Central memory CD8-positive, alpha-beta T cell (primary cell): ENCODE results near the gene GPR35.

Experiments
- ATAC-seq: fragments of 150-1000 bp; cut with Tn5 transposase; replicated peaks from 2 replicates; pipeline ENCODE4 v1.10.0; 2022; ENCODE audit warnings: mild to moderate bottlenecking, moderate FRiP score, moderate number of reproducible peaks; ENCODE audit not compliant: poor library complexity, severe bottlenecking; ENCODE audit errors: extremely low read depth
- DNase-seq, 2 donors: peaks; one replicate each; pipeline ENCODE4 v3.0.0; 2021; ENCODE audit warnings: low spot score in 2 of 2
- H3K27ac Mint-ChIP-seq: one replicate; pipeline ENCODE4 v1.8.0; 2022; ENCODE audit warnings: low read depth, mild to moderate bottlenecking, moderate library complexity, mixed read lengths
- H3K27me3 Mint-ChIP-seq: one replicate; pipeline ENCODE4 v1.8.0; 2022; ENCODE audit warnings: mixed read lengths
- H3K36me3 Mint-ChIP-seq: one replicate; pipeline ENCODE4 v1.8.0; 2022; ENCODE audit warnings: mild to moderate bottlenecking, moderate library complexity, mixed read lengths; ENCODE audit not compliant: insufficient read depth
- H3K4me1 Mint-ChIP-seq: one replicate; pipeline ENCODE4 v1.8.0; 2022; ENCODE audit warnings: mixed read lengths
- H3K4me3 Mint-ChIP-seq: one replicate; pipeline ENCODE4 v1.8.0; 2022; ENCODE audit warnings: mild to moderate bottlenecking, moderate library complexity, mixed read lengths
- H3K9me3 Mint-ChIP-seq: one replicate; pipeline ENCODE4 v1.8.0; 2022; ENCODE audit warnings: mixed read lengths

GPR35 gene, protein sequence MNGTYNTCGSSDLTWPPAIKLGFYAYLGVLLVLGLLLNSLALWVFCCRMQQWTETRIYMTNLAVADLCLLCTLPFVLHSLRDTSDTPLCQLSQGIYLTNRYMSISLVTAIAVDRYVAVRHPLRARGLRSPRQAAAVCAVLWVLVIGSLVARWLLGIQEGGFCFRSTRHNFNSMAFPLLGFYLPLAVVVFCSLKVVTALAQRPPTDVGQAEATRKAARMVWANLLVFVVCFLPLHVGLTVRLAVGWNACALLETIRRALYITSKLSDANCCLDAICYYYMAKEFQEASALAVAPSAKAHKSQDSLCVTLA

GRCh38 chr2:240624950-240625621, at the start of gene GPR35:
GPR35 (plus strand) TSS chr2:240625480; CDS start chr2:240629953, 4,473 bp downstream.
- Mint-ChIP-seq H3K9me3 (no peaks in the 10 kb centered on the region), H3K27me3 (no peaks in the 10 kb centered on the region), H3K4me3 (peak within 1 kb of the TSS; percentile 73), H3K4me1 (peaks cover 52% of the 10 kb centered on the region), H3K36me3 (peaks cover 9% of the 10 kb centered on the region), H3K27ac (peak within 1 kb of the TSS; percentile 94)
- peak; percentile 77 for ATAC-seq
- DNase-seq, result peak; percentile 63 to 89

- DNase-seq (no peak), ATAC-seq (no peak)
- Mint-ChIP-seq H3K4me1 (peaks cover 37% of the 10 kb centered on the region), H3K4me3 (no peak overlapping the region), H3K27ac (no peak overlapping the region), H3K9me3 (no peaks in the 10 kb centered on the region), H3K27me3 (no peaks in the 10 kb centered on the region), H3K36me3 (peaks cover 15% of the 10 kb centered on the region)
Observed at GRCh38 chr2:240576036-240576435, 49.2 kb upstream of the GPR35 start.

- no peak overlapping the region for H3K27ac Mint-ChIP-seq
- peaks cover 12% of the 10 kb centered on the region for H3K36me3 Mint-ChIP-seq
- ATAC-seq, result no peak
- no peak overlapping the region for H3K4me3 Mint-ChIP-seq
- DNase-seq, result no peak
- peaks cover 34% of the 10 kb centered on the region for H3K4me1 Mint-ChIP-seq
- no peaks in the 10 kb centered on the region for H3K9me3 Mint-ChIP-seq
- no peaks in the 10 kb centered on the region for H3K27me3 Mint-ChIP-seq
Observed at GRCh38 chr2:240576436-240577205, 48.7 kb upstream of the GPR35 start.

GRCh38 chr2:240577281-240578109, 47.8 kb upstream of the GPR35 start:
- DNase-seq, result no peak
- H3K27ac Mint-ChIP-seq, result no peak overlapping the region
- H3K4me1 Mint-ChIP-seq, result peaks cover 30% of the 10 kb centered on the region
- peaks cover 13% of the 10 kb centered on the region for H3K36me3 Mint-ChIP-seq
- no peak for ATAC-seq
- no peaks in the 10 kb centered on the region for H3K9me3 Mint-ChIP-seq
- H3K27me3 Mint-ChIP-seq, result no peaks in the 10 kb centered on the region
- no peak overlapping the region for H3K4me3 Mint-ChIP-seq

DNA sequence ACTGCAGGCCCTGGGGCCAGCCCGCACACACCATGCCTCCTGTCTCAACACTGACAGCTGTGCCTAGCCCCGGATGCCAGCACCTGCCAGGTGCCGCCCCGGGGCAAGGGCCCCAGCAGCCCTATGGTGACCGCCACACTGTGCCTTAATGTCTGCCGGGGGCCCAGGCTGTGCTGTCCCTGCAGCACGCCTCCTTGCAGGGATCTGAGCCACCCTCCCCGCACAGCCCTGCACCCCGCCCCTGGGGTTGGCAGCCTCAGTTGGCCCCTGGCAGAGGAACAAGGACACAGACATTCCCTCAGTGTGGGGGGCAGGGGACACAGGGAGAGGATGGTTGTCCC, 47.2 kb upstream of the GPR35 start:
- peaks cover 29% of the 10 kb centered on the region for H3K4me1 Mint-ChIP-seq
- H3K36me3 Mint-ChIP-seq, result peaks cover 13% of the 10 kb centered on the region
- H3K9me3 Mint-ChIP-seq, result no peaks in the 10 kb centered on the region
- ATAC-seq, result no peak
- no peak for DNase-seq
- no peak overlapping the region for H3K27ac Mint-ChIP-seq
- H3K4me3 Mint-ChIP-seq, result no peak overlapping the region
- no peaks in the 10 kb centered on the region for H3K27me3 Mint-ChIP-seq

- Mint-ChIP-seq H3K27ac (peak overlapping the region; percentile 55), H3K36me3 (peaks cover 15% of the 10 kb centered on the region), H3K4me1 (peaks cover 29% of the 10 kb centered on the region), H3K27me3 (no peaks in the 10 kb centered on the region), H3K9me3 (no peaks in the 10 kb centered on the region), H3K4me3 (no peak overlapping the region)
- ATAC-seq (no peak), DNase-seq (no peak)
Observed at GRCh38 chr2:240578488-240578887, 46.8 kb upstream of the GPR35 start.

GRCh38 chr2:240579071-240579762, 46.1 kb upstream of the GPR35 start:
- no peaks in the 10 kb centered on the region for H3K27me3 Mint-ChIP-seq
- H3K27ac Mint-ChIP-seq, result peak overlapping the region; percentile 84
- peak overlapping the region; percentile 45 for H3K4me3 Mint-ChIP-seq
- H3K36me3 Mint-ChIP-seq, result peaks cover 15% of the 10 kb centered on the region
- peaks cover 29% of the 10 kb centered on the region for H3K4me1 Mint-ChIP-seq
- no peaks in the 10 kb centered on the region for H3K9me3 Mint-ChIP-seq
- no peak for ATAC-seq
- no peak for DNase-seq

DNA sequence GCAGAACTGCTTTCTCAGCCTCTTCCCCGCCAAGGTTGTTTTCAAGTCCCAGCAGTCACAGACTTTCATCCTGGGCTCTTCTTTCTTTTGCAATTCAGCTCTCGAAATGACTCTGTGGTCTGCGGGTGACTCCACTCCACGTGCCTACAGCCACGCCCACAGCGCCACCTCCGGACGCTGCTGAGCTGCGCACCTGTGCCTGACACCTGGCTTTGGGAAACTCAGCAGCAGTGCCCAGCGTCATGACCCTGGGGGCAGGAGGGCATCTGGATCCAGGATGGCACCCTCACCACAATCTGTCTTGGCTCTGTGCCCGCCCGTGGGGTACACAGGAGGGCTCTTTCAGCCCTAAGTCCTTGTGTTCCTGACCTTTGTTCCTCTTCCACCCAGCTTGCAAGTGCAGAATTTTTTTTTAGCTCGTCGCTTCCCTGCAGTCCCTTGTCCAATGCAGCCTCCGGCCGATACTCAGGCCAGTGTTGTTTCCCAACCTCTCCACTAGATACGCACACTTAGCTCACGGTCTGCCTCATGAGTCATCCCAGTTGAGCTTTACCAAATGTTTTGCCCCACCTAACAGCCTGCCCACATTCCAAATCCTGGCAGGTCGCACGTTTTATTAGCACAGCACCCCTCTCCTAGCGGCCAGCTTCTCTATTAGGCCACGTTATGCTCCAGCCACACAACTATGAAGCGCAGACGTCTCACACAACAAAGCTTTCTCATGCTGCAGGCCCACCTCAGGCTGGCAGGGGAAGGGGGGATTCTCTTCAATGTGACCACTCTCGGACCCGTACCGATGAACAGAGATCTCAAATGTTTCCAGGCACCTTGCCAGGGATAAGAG, 45.3 kb upstream of the GPR35 start:
- Mint-ChIP-seq H3K9me3 (no peaks in the 10 kb centered on the region), H3K4me3 (peak overlapping the region; percentile 45)

DNA sequence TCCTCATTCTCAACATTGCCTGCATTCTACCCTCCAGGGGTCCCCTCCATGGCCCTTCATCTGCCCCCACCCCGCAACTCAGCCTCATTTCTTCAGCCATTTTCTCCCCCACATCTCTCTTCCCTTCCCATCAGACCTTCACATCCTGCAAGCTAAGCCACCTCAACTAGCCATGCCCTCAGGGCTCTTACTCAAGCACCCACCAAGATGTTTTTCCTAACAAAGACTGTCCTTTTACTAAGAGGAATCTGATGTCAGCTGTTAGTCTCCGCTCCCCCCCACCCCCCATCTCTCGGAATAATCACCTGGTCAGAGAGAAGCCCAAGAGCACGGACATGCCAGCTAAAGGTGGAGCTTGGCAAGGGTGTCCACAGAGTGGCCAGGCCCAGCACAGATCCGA, 43.5 kb upstream of the GPR35 start:
- H3K4me3 Mint-ChIP-seq, result no peak overlapping the region
- ATAC-seq (no peak), DNase-seq (no peak)
- no peaks in the 10 kb centered on the region for H3K9me3 Mint-ChIP-seq
- H3K27me3 Mint-ChIP-seq, result no peaks in the 10 kb centered on the region
- no peak overlapping the region for H3K27ac Mint-ChIP-seq
- peaks cover 41% of the 10 kb centered on the region for H3K4me1 Mint-ChIP-seq
- H3K36me3 Mint-ChIP-seq, result peaks cover 10% of the 10 kb centered on the region

More for the DNA sequence above, 45.3 kb upstream of the GPR35 start:
- Mint-ChIP-seq H3K36me3 (peaks cover 15% of the 10 kb centered on the region), H3K27me3 (no peaks in the 10 kb centered on the region), H3K4me1 (peaks cover 34% of the 10 kb centered on the region), H3K27ac (peak overlapping the region; percentile 84)
- DNase-seq, result peak; percentile 61 to 72
- ATAC-seq, result peak; percentile 97

DNA sequence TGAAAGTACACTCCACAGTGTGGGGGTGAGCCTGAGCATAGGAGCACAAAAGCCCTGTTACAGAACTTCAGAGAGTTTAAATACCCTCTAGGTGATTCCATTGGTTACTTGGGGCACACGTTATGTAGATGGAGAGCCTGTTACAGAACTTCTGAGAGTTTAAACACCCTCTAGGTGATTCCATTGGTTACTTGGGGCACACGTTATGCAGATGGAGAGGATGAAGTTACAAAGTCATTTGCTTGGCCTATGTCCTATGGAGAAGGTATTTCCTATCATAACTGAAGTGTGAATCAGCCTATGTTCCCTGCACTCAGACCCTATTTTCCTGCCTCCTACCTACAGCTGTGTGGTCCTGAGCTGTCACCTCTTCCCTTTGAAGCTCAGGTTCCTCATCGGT, 42.5 kb upstream of the GPR35 start:
- Mint-ChIP-seq H3K4me1 (peaks cover 46% of the 10 kb centered on the region), H3K36me3 (peaks cover 13% of the 10 kb centered on the region), H3K9me3 (no peaks in the 10 kb centered on the region), H3K27ac (no peak overlapping the region), H3K27me3 (no peaks in the 10 kb centered on the region), H3K4me3 (no peak overlapping the region)
- ATAC-seq (no peak), DNase-seq (no peak)

DNA sequence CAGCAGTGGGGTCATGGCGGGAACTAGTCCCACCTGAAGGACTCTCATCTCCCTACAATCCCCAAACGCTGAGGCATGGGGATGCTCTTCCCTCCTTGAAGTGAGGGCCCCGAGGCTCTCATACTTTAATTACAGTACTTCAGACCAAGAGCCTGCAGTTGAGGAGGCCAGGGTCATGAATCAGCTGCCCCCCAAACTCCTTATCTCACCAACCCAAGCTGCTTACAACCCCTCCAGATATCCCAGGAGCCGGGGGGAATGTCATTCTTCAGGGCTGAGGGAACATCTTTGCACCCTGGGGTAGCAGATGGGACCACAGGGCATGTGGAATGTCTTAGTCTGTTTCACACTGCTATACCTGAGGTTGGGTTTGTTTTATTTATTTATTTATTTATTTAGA, 41.5 kb upstream of the GPR35 start:
- Mint-ChIP-seq H3K27ac (no peak overlapping the region), H3K27me3 (no peaks in the 10 kb centered on the region)

More for the DNA sequence above, 41.5 kb upstream of the GPR35 start:
- Mint-ChIP-seq H3K4me1 (peaks cover 52% of the 10 kb centered on the region), H3K4me3 (no peak overlapping the region), H3K9me3 (no peaks in the 10 kb centered on the region), H3K36me3 (peaks cover 11% of the 10 kb centered on the region)
- ATAC-seq (no peak), DNase-seq (no peak)
